Measurements from ENCODE around the gene SLC22A17. TPM values are rescaled to one million over a fixed set of nuclear protein-coding genes. Genes with fewer than 3 reads are reported as not detected.

The SLC22A17 gene
- total and polyA plus RNA-seq, 2 of the 13 experiments (the other 11 are each of a cell fraction or from before 2014, with no cell fraction given), result 0.95 to 1.1 TPM

DNA sequence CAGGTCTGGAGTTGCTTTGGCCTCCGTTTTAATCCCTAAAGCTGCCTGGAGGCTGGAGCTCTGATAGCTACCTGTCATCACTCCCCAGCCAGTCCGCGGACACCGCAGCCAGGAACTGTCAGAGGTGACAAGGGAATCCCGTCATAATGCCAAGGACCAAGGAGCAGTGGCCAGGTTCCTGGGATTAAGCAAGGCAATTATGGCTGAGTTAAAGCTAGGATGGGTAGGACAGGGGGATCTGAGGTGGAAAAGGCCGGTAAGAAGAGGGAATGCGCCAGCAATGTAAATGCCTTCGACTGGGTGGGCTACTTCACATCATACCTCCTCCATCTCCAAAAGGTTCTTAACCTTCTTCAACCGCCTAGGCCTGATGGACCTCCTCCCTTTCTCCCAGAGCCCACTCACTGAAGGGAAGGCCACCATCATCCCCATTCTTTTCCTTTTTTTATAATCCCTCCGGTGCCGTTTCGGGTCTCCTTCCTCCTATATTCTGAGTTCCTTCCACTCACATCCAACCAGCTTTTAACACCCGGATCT lies 51.9 kb downstream of the SLC22A17 start (continued):
- TF ChIP-seq ZNF224 (CRISPR knock-in tag; IDR thresholded peaks at IDR 0.05) (0 out of 2 replicates have a peak, but pooled peaks have one; percentile 43), SUZ12 (IDR thresholded peaks at IDR 0.05; ENCODE audit: low read depth, low read length) (no peak), NR3C1 (CRISPR knock-in tag; IDR thresholded peaks at IDR 0.05) (no peak), CSRNP1 (CRISPR knock-in tag; IDR thresholded peaks at IDR 0.05) (peak; percentile 10; the same call in 1 of the 2 replicates), ZNF484 (CRISPR knock-in tag; IDR thresholded peaks at IDR 0.05; ENCODE audit: borderline replicate concordance, low read depth) (no peak), KAT8 (CRISPR knock-in tag; IDR thresholded peaks at IDR 0.05) (no peak)
- TF ChIP-seq, protein P1, sequence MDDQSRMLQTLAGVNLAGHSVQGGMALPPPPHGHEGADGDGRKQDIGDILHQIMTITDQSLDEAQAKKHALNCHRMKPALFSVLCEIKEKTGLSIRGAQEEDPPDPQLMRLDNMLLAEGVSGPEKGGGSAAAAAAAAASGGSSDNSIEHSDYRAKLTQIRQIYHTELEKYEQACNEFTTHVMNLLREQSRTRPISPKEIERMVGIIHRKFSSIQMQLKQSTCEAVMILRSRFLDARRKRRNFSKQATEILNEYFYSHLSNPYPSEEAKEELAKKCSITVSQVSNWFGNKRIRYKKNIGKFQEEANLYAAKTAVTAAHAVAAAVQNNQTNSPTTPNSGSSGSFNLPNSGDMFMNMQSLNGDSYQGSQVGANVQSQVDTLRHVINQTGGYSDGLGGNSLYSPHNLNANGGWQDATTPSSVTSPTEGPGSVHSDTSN (CRISPR knock-in tag; IDR thresholded peaks at IDR 0.05; ENCODE audit: borderline replicate concordance), result no peak

GRCh38 chr14:23299986-23300686 lies 52.6 kb downstream of the SLC22A17 start:
- H3K36me3 ChIP-seq (replicated peaks in 1 of 2; ENCODE audit: control insufficient read depth in 1 of 2, insufficient read depth in 2 of 2, low read length in 2 of 2), result peaks cover 3% of the 10 kb centered on the region in 2 experiments; a peak in 1 of 5 replicates
- no peaks in the 10 kb centered on the region for H3K9me3 ChIP-seq (ENCODE audit: low read length)
- no peaks in the 10 kb centered on the region; a peak in 1 of 5 replicates for H3K27me3 ChIP-seq (ENCODE audit: control insufficient read depth in 1 of 2, insufficient read depth in 2 of 2, low read length in 2 of 2)
- peak overlapping the region; percentile 99 for H3K4me2 ChIP-seq (ENCODE audit: low read depth, low read length)
- H3K27ac ChIP-seq (ENCODE audit: extremely low read length, insufficient read depth, low read length), result peak overlapping the region; percentile 91
- H3K9ac ChIP-seq (ENCODE audit: insufficient read depth, low read depth, low read length), result peak overlapping the region; percentile 80
- 91% methylated on average over 10 of the region's 10 CpGs for WGBS (ENCODE audit: low lambda C conversion rate)
- peaks cover 48% of the 10 kb centered on the region for H3K4me1 ChIP-seq (ENCODE audit: insufficient read depth, low read length)
- FAIRE-seq (no peak), DNase-seq (ENCODE audit: low spot score) (no peak), ATAC-seq (no peak)
- intact Hi-C loops (cut with micrococcal nuclease; ENCODE audit: unreplicated experiment), result loop anchor here (1.0 to 10.0 kb wide), 5 partner anchors 35 to 995 kb away; partner anchors contain the start of genes AJUBA, DCAF11, DHRS1 and NOP9
- ChIA-PET POLR2A (interaction anchor here (0.6 to 18.7 kb wide), 16 partner anchors 10 to 318 kb away, joined by 3 to 1053 read pairs (median 8); partner anchors contain the start of genes ACIN1, AJUBA, AP1G2 and C14orf119), CTCF (ENCODE audit: low intra/inter-chr PET ratio, low total read pairs) (interaction anchor here (1.0 to 2.4 kb wide), 5 partner anchors 21 to 230 kb away, joined by 3 to 17 read pairs (median 3); no protein-coding TSS in a partner anchor)
- H2AFZ ChIP-seq (ENCODE audit: low read length), result no peak overlapping the region
- H3K4me3 ChIP-seq (replicated peaks in 1 of 3; ENCODE audit: insufficient read depth in 1 of 3, low read depth in 2 of 3, low read length in 3 of 3), result peak overlapping the region; percentile 65 to 88 (median 75)
- in situ Hi-C loops (cut with HindIII; ENCODE audit: extremely low pct_ligation_motif_present, low pct_unique_long_range_greater_than_20kb), result loop anchor here (5.0 to 25.0 kb wide), 2 partner anchors 38 to 837 kb away; partner anchors contain the start of genes EMC9, FITM1, PSME1 and PSME2
- H4K20me1 ChIP-seq (ENCODE audit: insufficient read depth, low read length), result no peaks in the 10 kb centered on the region
- no TSS peak for BruUV-seq (replicated peaks)
- H3K79me2 ChIP-seq (ENCODE audit: insufficient read depth, low read length), result peaks cover 4% of the 10 kb centered on the region
- TF ChIP-seq KDM2A (CRISPR knock-in tag; IDR thresholded peaks at IDR 0.05; ENCODE audit: borderline replicate concordance, low read depth) (no peak), ZNF75D (CRISPR knock-in tag; IDR thresholded peaks at IDR 0.05; ENCODE audit: borderline replicate concordance) (no peak), ZIK1 (CRISPR knock-in tag; IDR thresholded peaks at IDR 0.05; ENCODE audit: borderline replicate concordance, low read depth) (0 out of 2 replicates have a peak, but pooled peaks have one; percentile 21), ZFP90 (CRISPR knock-in tag; IDR thresholded peaks at IDR 0.05; ENCODE audit: borderline replicate concordance) (peak; percentile 60; the same call in 1 of the 2 replicates), HOXD1 (CRISPR knock-in tag; IDR thresholded peaks at IDR 0.05) (no peak), GABPA (IDR thresholded peaks at IDR 0.05; ENCODE audit: low read depth, low read length) (no peak), GABPA (CRISPR knock-in tag; IDR thresholded peaks at IDR 0.05; ENCODE audit: low read depth) (no peak), ZNF350 (CRISPR knock-in tag; IDR thresholded peaks at IDR 0.05; ENCODE audit: borderline replicate concordance, low read depth) (peak; percentile 7; the same call in 1 of the 2 replicates), DNMT1 (CRISPR knock-in tag; IDR thresholded peaks at IDR 0.05) (0 out of 2 replicates have a peak, but pooled peaks have one; percentile 14)
- TF ChIP-seq, protein P2, sequence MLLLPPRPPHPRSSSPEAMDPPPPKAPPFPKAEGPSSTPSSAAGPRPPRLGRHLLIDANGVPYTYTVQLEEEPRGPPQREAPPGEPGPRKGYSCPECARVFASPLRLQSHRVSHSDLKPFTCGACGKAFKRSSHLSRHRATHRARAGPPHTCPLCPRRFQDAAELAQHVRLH (CRISPR knock-in tag; IDR thresholded peaks at IDR 0.05; ENCODE audit: borderline replicate concordance, low read depth), result no peak
